ENCODE measurements around the gene C10orf67. TPM values are rescaled to one million over a fixed set of nuclear protein-coding genes. Genes with fewer than 3 reads are reported as not detected.

C10orf67 gene
- total RNA-seq, 1 experiment from 2014 or later = not detected

- no peaks in the 10 kb centered on the region for H3K27me3 ChIP-seq (ENCODE audit: insufficient read depth, low read length)
- no peak overlapping the region for H3K27ac ChIP-seq (ENCODE audit: insufficient read length, low read depth, low read length)
- H3K56ac ChIP-seq (ENCODE audit: insufficient read length, low read depth, low read length) = no peak overlapping the region
- Mint-ChIP-seq H3K4me3 (no peak overlapping the region), H3K36me3 (ENCODE audit: insufficient read depth in 1 of 3, low read depth in 3 of 3) (no peaks in the 10 kb centered on the region), H3K27me3 (ENCODE audit: low read depth) (peaks cover 18% of the 10 kb centered on the region), H3K4me1 (peaks cover 0 to 2% of the 10 kb centered on the region in 2 experiments; a peak in 1 of 4 replicates), H3K9me3 (no peaks in the 10 kb centered on the region), H3K27ac (no peak overlapping the region)
- H4K91ac ChIP-seq (ENCODE audit: insufficient read length, low read depth, low read length) = no peak overlapping the region
- H2AK5ac ChIP-seq (ENCODE audit: insufficient read length, low read length) = no peak overlapping the region
- no peak overlapping the region for H3K4ac ChIP-seq (ENCODE audit: low read depth, low read length)
- no peak overlapping the region for H2AFZ ChIP-seq (ENCODE audit: low read length)
- no peak overlapping the region for H2BK15ac ChIP-seq (ENCODE audit: low read depth, low read length)
- no peak overlapping the region for H2BK20ac ChIP-seq (ENCODE audit: low read depth, low read length, poor library complexity, severe bottlenecking)
- no CpG with 5 or more reads among the region's 2 CpGs for WGBS (ENCODE audit: extremely low coverage, insufficient read length, low lambda C conversion rate)
- no peaks in the 10 kb centered on the region for H3K9me3 ChIP-seq (ENCODE audit: control insufficient read depth, low read depth, low read length)
- no peak for DNase-seq
- H3K9ac ChIP-seq (ENCODE audit: extremely low read depth, insufficient read length, low read length) = no peak overlapping the region
- H3K79me1 ChIP-seq (ENCODE audit: insufficient read depth, low read depth, low read length, poor library complexity, severe bottlenecking) = no peaks in the 10 kb centered on the region
- no peak overlapping the region for H3K4me2 ChIP-seq (ENCODE audit: insufficient read depth, insufficient read length, low read length)
- H3K4me1 ChIP-seq (ENCODE audit: insufficient read depth, low read length) = no peaks in the 10 kb centered on the region
- H3K18ac ChIP-seq (ENCODE audit: insufficient read length, low read depth, low read length) = no peak overlapping the region
- no peak overlapping the region for H4K8ac ChIP-seq (replicated peaks; ENCODE audit: insufficient read length, low read depth, low read length)
- no peak overlapping the region for H2BK12ac ChIP-seq (ENCODE audit: insufficient read length, low read depth, low read length)
- H3K79me2 ChIP-seq (ENCODE audit: insufficient read depth, low read length) = no peaks in the 10 kb centered on the region
- no peaks in the 10 kb centered on the region for H4K20me1 ChIP-seq (ENCODE audit: control insufficient read depth, insufficient read depth, insufficient read length)
- no peak for TF ChIP-seq CTCF (conservative IDR thresholded peaks at IDR 0.05)
- no peak overlapping the region for H2BK120ac ChIP-seq (ENCODE audit: low read depth, low read length, poor library complexity, severe bottlenecking)
- H3T11ph ChIP-seq (ENCODE audit: low read length) = no peak overlapping the region
- H4K5ac ChIP-seq (ENCODE audit: insufficient read length, low read depth, low read length) = no peak overlapping the region
- no peaks in the 10 kb centered on the region for H3K23me2 ChIP-seq (ENCODE audit: insufficient read length, low read depth, low read length, poor library complexity, severe bottlenecking)
- H3K23ac ChIP-seq (ENCODE audit: insufficient read length, low read depth, low read length) = no peak overlapping the region
- H3K14ac ChIP-seq (ENCODE audit: insufficient read depth, low read length) = no peak overlapping the region
- H2BK5ac ChIP-seq (ENCODE audit: insufficient read length, low read length) = no peak overlapping the region
Measured at GRCh38 chr10:23262928-23263327, 81.7 kb downstream of the C10orf67 start.

Data from H9 (cell line).